ENCODE results near the gene LMCD1. TPM values are rescaled to one million over a fixed set of nuclear protein-coding genes. Genes with fewer than 3 reads are reported as not detected.

Gene LMCD1
- polyA plus RNA-seq, 1 experiment: 39.1 TPM

GRCh38 chr3:8621872-8622271 lies 120.2 kb downstream of the LMCD1 start:
- no peaks in the 10 kb centered on the region for H3K27me3 ChIP-seq (ENCODE audit: control insufficient read depth, insufficient read depth, low read length)
- TF ChIP-seq CTCF (IDR thresholded peaks at IDR 0.05; ENCODE audit: low read depth, low read length): no peak

GRCh38 chr3:8622873-8623691 lies 121.5 kb downstream of the LMCD1 start:
- Histone ChIP-seq H3K27me3 (ENCODE audit: control insufficient read depth, insufficient read depth, low read length) (no peaks in the 10 kb centered on the region), H3K27ac (ENCODE audit: low read depth, low read length) (no peak overlapping the region), H3K4me3 (ENCODE audit: low read depth, low read length) (no peak overlapping the region), H3K9me3 (ENCODE audit: control insufficient read depth, insufficient read depth, low read length) (peaks cover 4% of the 10 kb centered on the region)
- DNase-seq (ENCODE audit: low read depth, low spot score): peak; percentile 36
- ChIA-PET POLR2A (interaction anchor here (1.4 to 1.6 kb wide), 2 partner anchors 122 to 179 kb away, joined by 8 to 22 read pairs; partner anchors contain the start of gene LMCD1), CTCF (interaction anchor here (0.6 to 10.6 kb wide), 23 partner anchors 7 to 383 kb away, joined by 3 to 159 read pairs (median 5); partner anchors contain the start of gene LMCD1)
- peak; percentile 94 for TF ChIP-seq CTCF (IDR thresholded peaks at IDR 0.05; ENCODE audit: low read depth, low read length)

More at GRCh38 chr3:8621872-8622271, 120.2 kb downstream of the LMCD1 start:
- Histone ChIP-seq H3K27ac (ENCODE audit: low read depth, low read length) (peak overlapping the region; percentile 79), H3K9me3 (ENCODE audit: control insufficient read depth, insufficient read depth, low read length) (peaks cover 4% of the 10 kb centered on the region), H3K4me3 (ENCODE audit: low read depth, low read length) (no peak overlapping the region)
- ChIA-PET POLR2A (interaction anchor here (1.1 to 1.6 kb wide), 3 partner anchors 45 to 178 kb away, joined by 8 to 22 read pairs (median 9); partner anchors contain the start of gene LMCD1), CTCF (interaction anchor here (0.7 to 10.6 kb wide), 30 partner anchors 9 to 382 kb away, joined by 3 to 159 read pairs (median 4); partner anchors contain the start of gene LMCD1)
- DNase-seq (ENCODE audit: low read depth, low spot score): peak; percentile 89

GRCh38 chr3:8623741-8624140 lies 122.1 kb downstream of the LMCD1 start:
- Histone ChIP-seq H3K4me3 (ENCODE audit: low read depth, low read length) (no peak overlapping the region), H3K27me3 (ENCODE audit: control insufficient read depth, insufficient read depth, low read length) (no peaks in the 10 kb centered on the region), H3K9me3 (ENCODE audit: control insufficient read depth, insufficient read depth, low read length) (peaks cover 4% of the 10 kb centered on the region; the same call in 1 of the 2 replicates), H3K27ac (ENCODE audit: low read depth, low read length) (no peak overlapping the region)
- CTCF ChIA-PET: interaction anchor here (1.0 to 10.6 kb wide), 2 partner anchors 40 to 180 kb away, joined by 4 to 159 read pairs; no protein-coding TSS in a partner anchor
- no peak for TF ChIP-seq CTCF (IDR thresholded peaks at IDR 0.05; ENCODE audit: low read depth, low read length)
- POLR2A ChIA-PET: no interaction called here
- no peak for DNase-seq (ENCODE audit: low read depth, low spot score)

Other genes starting within 250 kb of the LMCD1 start
- gene SSUH2, start 143.0 kb downstream of the LMCD1 start, polyA plus RNA-seq (2011; rRNA removed): 0.09 and 0.12 TPM in 2 replicates
- not detected in 2 replicates for gene CAV3, start 232.0 kb downstream of the LMCD1 start, polyA plus RNA-seq (2011; rRNA removed)